ENCODE measurements around the gene MAPK8IP3. TPM values are rescaled to one million over a fixed set of nuclear protein-coding genes. Genes with fewer than 3 reads are reported as not detected.

MAPK8IP3 gene
- polyA plus RNA-seq, 1 donor (not counting 4 experiments of a cell fraction or from before 2014, with no cell fraction given): 11.7 TPM

DNA sequence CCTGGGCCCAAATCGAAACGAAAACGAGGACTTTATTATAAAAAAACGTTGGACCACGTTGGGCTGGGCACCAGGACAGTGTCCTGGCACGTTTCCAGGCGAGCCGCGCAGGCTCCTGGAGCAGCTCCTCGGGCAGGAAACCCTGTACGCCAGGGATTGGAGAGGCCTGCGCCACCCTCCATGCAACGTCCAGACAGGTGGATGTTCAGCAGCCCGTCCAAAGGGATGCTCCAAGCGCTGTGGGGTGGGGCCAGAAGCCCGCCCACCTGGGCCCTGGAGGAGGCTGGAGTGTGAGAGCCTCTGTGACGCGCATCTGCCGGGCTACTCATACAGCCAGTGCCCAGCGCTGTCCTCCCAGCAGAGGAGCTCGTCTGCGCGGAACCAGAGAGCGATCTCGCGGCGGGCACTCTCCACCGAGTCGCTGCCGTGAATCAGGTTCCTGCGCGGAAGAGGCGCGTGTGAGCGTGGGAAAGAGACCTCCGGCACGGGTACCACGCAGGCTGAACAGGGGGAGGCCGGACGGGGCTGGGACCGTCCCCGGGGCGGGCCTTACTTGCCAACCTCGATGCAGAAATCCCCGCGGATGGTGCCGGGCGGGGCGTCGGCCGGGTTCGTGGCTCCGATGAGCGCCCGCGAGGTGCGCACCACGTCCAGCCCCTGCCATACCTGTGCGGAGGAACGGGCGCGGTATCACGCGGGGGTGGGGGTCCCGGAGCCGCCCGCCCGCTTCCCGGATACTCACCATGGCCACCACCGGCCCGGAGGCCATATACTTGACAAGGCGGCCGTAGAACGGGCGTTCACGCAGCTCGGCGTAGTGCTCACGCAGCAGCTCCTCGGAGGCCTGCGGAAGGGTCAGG lies 64.6 kb downstream of the MAPK8IP3 start:
- Histone ChIP-seq H3K27me3 (ENCODE audit: control insufficient read depth, extremely low read depth, insufficient read depth, low read length) (no peaks in the 10 kb centered on the region), H3K4me3 (ENCODE audit: control insufficient read depth in 2 of 3, extremely low read depth in 1 of 3, insufficient read depth in 2 of 3, low read depth in 1 of 3, low read length in 3 of 3) (peak overlapping the region; percentile 51 to 75 (median 73)), H3K36me3 (ENCODE audit: control insufficient read depth in 2 of 2, extremely low read depth in 1 of 2, insufficient read depth in 2 of 2, low read length in 2 of 2) (peaks cover 2 to 13% of the 10 kb centered on the region in 2 experiments), H3K79me2 (ENCODE audit: control insufficient read depth, insufficient read depth, low read length) (peaks cover 32% of the 10 kb centered on the region), H4K20me1 (ENCODE audit: control insufficient read depth, extremely low read depth, insufficient read depth, low read length) (peaks cover 2% of the 10 kb centered on the region), H3K27ac (ENCODE audit: control insufficient read depth, insufficient read depth, low read length) (peak overlapping the region; percentile 36), H3K9me3 (ENCODE audit: control insufficient read depth, low read depth, low read length) (no peaks in the 10 kb centered on the region), H2AFZ (ENCODE audit: control insufficient read depth, low read length) (no peak overlapping the region), H3K4me1 (ENCODE audit: control insufficient read depth, extremely low read depth, insufficient read depth, low read length) (peaks cover 22% of the 10 kb centered on the region), H3K9ac (ENCODE audit: control insufficient read depth, extremely low read depth, insufficient read depth, low read length) (peak overlapping the region; percentile 81), H3K9me1 (ENCODE audit: control insufficient read depth, extremely low read depth, insufficient read depth, low read length) (no peaks in the 10 kb centered on the region), H3K4me2 (ENCODE audit: control insufficient read depth, extremely low read depth, insufficient read depth, low read depth, low read length) (peak overlapping the region; percentile 99)
- FAIRE-seq: no peak
- TF ChIP-seq CTCF (optimal IDR thresholded peaks at IDR 0.05 in 1 of 3, IDR thresholded peaks at IDR 0.05 in 1 of 3, conservative IDR thresholded peaks at IDR 0.05 in 1 of 3; ENCODE audit: extremely low read depth in 1 of 3, insufficient read depth in 2 of 3, low read length in 3 of 3) (no peak), EZH2 (IDR thresholded peaks at IDR 0.05; ENCODE audit: low read length) (no peak)
- dilution Hi-C loops (cut with MboI; ENCODE audit: extremely low pct_ligation_motif_present, low sequenced_read_pairs): no loop called here
- no peak for DNase-seq (ENCODE audit: low read depth, low spot score)

DNA sequence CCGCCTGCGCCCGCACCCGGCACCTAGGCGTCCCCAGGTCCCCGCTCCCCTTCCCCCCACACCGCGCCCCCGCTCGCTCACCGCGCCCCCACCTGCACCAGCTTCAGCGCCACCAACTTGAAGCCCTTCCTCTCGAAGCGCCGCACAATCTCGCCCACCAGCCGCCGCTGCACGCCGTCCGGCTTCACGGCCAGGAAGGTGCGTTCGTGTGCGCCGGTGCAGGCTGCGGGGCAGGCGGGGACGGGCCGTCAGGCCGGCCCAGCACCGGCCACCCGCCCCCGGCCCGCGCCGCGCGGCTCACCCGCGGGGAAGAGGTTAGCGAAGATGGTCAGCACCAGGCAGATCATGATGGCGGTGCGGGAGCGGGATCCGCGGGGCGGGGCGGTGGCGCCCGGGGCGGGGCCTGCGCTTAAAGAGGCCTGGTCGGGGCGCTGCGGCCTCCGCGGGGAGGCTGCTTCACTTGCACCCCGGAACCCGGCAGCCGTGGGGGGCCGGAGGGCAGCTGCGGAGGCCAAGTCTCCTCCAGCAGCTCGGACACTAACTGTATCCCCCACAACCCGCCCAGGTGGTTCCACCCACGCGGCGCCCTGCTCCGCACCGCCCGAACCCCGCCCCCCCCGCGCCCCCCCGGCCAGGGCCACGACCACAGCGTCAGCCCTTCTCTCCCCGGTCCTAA lies 65.3 kb downstream of the MAPK8IP3 start, which contains the start of gene NME3:
NME3 (minus strand) TSS at position 356 of the 676 bp plus-strand sequence; CDS start at position 347, 9 bp downstream.
- H3K27me3 ChIP-seq (ENCODE audit: control insufficient read depth, extremely low read depth, insufficient read depth, low read length): no peaks in the 10 kb centered on the region
- peak within 1 kb of the TSS; percentile 81 for H3K9ac ChIP-seq (ENCODE audit: control insufficient read depth, extremely low read depth, insufficient read depth, low read length)
- DNase-seq (ENCODE audit: low read depth, low spot score) (no peak), FAIRE-seq (no peak)
- peak within 1 kb of the TSS; percentile 76 for H3K27ac ChIP-seq (ENCODE audit: control insufficient read depth, insufficient read depth, low read length)
- H4K20me1 ChIP-seq (ENCODE audit: control insufficient read depth, extremely low read depth, insufficient read depth, low read length): peaks cover 2% of the 10 kb centered on the region
- peaks cover 3 to 11% of the 10 kb centered on the region in 2 experiments for H3K36me3 ChIP-seq (ENCODE audit: control insufficient read depth in 2 of 2, extremely low read depth in 1 of 2, insufficient read depth in 2 of 2, low read length in 2 of 2)
- H3K4me2 ChIP-seq (ENCODE audit: control insufficient read depth, extremely low read depth, insufficient read depth, low read depth, low read length): peak within 1 kb of the TSS; percentile 99
- H2AFZ ChIP-seq (ENCODE audit: control insufficient read depth, low read length): no peak within 1 kb of the TSS
- dilution Hi-C loops (cut with MboI; ENCODE audit: extremely low pct_ligation_motif_present, low sequenced_read_pairs): no loop called here
- peak within 1 kb of the TSS; percentile 73 to 75 (median 73) for H3K4me3 ChIP-seq (ENCODE audit: control insufficient read depth in 2 of 3, extremely low read depth in 1 of 3, insufficient read depth in 2 of 3, low read depth in 1 of 3, low read length in 3 of 3)
- no peak for TF ChIP-seq CTCF (optimal IDR thresholded peaks at IDR 0.05 in 1 of 3, IDR thresholded peaks at IDR 0.05 in 1 of 3, conservative IDR thresholded peaks at IDR 0.05 in 1 of 3; ENCODE audit: extremely low read depth in 1 of 3, insufficient read depth in 2 of 3, low read length in 3 of 3)
- no peak for TF ChIP-seq EZH2 (IDR thresholded peaks at IDR 0.05; ENCODE audit: low read length)
- H3K4me1 ChIP-seq (ENCODE audit: control insufficient read depth, extremely low read depth, insufficient read depth, low read length): peaks cover 22% of the 10 kb centered on the region
- peaks cover 32% of the 10 kb centered on the region for H3K79me2 ChIP-seq (ENCODE audit: control insufficient read depth, insufficient read depth, low read length)
- H3K9me1 ChIP-seq (ENCODE audit: control insufficient read depth, extremely low read depth, insufficient read depth, low read length): no peaks in the 10 kb centered on the region
- H3K9me3 ChIP-seq (ENCODE audit: control insufficient read depth, low read depth, low read length): no peaks in the 10 kb centered on the region

Data from keratinocyte (primary cell).